OCI-LY7 (cell line): Measurements from ENCODE around the gene PSMG3.

Source experiments
- CTCF ChIP-seq: fragments of 200-600 bp; sonication (generic); conservative IDR thresholded peaks from 2 replicates; pipeline ENCODE4 v1.5.1; 2014; ENCODE audit warnings: mild to moderate bottlenecking, antibody characterized with exemption, low read length, moderate library complexity, mixed read lengths
- EZH2phosphoT487 ChIP-seq: fragments of 200-600 bp; sonication (generic); IDR thresholded peaks from 2 replicates; pipeline ENCODE4 v1.6.1; 2018; ENCODE audit warnings: low read depth, borderline replicate concordance, mild to moderate bottlenecking, mixed run types, antibody characterized with exemption, low read length, moderate library complexity, mixed read lengths

GRCh38 chr7:1591876-1592275 is 22.0 kb upstream of the PSMG3 start:
- TF ChIP-seq CTCF (no peak), EZH2phosphoT487 (no peak)
